Astrocyte of the spinal cord (primary cell): ENCODE results near the gene CREBBP.

Experiments
- DNase-seq: peaks from one replicate; pipeline ENCODE4 v3.0.0; 2011; ENCODE audit warnings: low read depth, low spot score
- H3K4me3 ChIP-seq: 2 replicates; pipeline ENCODE4 v1.5.1; 2011; ENCODE audit warnings: low read depth, mild to moderate bottlenecking, low read length, moderate library complexity
- CTCF ChIP-seq: IDR thresholded peaks from 2 replicates; pipeline ENCODE4 v1.5.1; 2012; ENCODE audit warnings: low read depth, mild to moderate bottlenecking, low read length, inconsistent platforms
- in situ Hi-C: cut with HindIII; loops from 2 replicates; pipeline ENCODE4 v1.10.0; 2017; ENCODE audit warnings: low sequenced_read_pairs

The CREBBP gene

DNA sequence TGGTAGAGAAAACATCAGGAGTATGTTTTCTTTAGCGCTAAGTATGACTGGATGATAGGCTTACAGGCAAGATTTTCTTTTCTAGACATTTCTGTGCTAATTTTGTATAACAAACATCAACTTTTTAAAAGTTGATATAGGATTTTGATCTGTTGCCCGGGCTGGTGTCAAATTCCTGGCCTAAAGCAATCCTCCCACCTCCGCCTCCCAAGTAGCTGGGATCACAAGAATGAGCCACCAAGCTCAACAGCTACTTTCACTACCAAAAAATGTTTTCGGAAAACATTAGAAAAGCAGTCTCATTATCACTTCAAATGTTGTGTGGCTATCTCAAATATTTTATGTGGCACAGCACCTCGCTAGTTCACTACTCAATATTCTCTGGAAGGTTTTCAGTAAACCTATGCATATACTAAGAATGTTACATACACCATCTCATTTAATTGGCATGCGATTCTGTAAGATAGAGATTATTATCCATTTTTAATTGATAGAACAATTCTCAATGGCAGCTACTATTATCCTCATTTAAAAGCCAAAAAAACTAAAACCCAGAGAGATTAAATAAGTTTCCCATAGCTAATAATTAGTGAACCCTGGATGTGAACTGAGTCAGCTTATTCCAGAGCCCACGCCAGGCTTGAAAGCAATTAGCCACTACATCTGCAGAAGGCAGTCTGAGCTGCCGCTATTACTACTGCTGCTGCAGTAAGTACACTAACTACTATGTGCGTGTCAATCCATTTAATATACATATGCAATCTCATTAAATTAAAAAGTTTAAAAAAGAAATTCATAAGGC lies 41.7 kb downstream of the CREBBP start:
- no peak for DNase-seq
- TF ChIP-seq CTCF: no peak
- in situ Hi-C loops: no loop called here
- no peak overlapping the region for H3K4me3 ChIP-seq

DNA sequence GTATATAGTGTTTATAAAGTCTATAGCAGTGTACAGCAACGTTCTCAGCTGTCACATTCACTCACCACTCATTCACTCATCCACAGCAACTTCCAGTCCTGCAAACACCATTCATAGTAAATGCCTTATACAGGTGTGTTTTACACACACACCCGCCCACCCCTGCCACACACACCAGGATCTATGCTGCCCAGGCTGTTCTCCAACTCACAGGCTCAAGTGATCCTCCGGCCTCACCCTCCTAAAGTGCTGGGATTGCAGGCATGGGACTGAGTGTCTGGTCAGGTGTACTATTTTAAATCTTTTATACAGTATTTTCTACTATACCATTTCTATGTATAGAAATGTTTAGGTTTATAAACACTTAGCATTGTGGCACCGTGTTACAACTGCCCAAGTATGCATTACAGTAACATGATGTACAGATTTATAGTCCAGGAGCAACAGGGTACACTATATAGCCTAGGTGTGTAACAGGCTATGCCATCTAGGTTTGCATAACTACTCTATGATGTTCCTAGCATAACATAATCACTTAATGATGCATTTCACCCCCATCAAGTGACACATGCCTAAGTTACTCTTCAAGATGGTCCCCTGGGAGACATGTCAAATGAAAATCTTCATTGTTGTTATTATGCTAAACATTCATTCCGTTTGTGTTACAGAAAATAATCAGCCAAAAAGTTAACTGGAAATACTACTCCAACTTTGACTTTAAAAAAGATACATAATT lies 42.5 kb downstream of the CREBBP start:
- in situ Hi-C loops: no loop called here
- no peak for DNase-seq
- no peak for TF ChIP-seq CTCF
- no peak overlapping the region for H3K4me3 ChIP-seq

GRCh38 chr16:3836641-3837040 lies 43.9 kb downstream of the CREBBP start:
- no peak overlapping the region for H3K4me3 ChIP-seq
- in situ Hi-C loops: no loop called here
- no peak for DNase-seq
- no peak for TF ChIP-seq CTCF

DNA sequence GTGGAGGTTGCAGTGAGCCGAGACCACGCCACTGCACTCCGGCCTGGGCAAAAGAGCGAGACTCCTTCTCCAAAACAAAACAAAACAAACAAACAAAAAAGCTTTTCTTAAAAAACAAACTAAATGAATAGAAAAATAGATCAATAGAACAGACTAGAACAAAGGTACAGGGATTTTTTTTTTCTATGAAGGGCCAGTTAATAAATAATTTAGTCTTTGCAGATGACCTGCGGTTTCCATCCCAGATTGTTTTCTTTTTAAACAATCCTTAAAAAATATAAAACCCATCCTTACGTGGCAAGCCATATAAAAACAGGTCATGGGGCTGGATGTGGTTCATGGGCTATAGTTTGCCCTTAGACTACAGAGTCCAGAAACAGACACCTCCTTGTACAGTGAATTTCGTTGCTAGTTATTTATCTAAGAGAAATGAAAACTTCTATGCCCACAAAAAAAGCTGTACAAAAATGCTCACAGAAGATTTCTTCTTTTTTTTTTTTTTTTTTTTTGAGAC lies 45.4 kb downstream of the CREBBP start:
- no peak overlapping the region for H3K4me3 ChIP-seq
- no peak for DNase-seq
- in situ Hi-C loops: no loop called here
- TF ChIP-seq CTCF: no peak

DNA sequence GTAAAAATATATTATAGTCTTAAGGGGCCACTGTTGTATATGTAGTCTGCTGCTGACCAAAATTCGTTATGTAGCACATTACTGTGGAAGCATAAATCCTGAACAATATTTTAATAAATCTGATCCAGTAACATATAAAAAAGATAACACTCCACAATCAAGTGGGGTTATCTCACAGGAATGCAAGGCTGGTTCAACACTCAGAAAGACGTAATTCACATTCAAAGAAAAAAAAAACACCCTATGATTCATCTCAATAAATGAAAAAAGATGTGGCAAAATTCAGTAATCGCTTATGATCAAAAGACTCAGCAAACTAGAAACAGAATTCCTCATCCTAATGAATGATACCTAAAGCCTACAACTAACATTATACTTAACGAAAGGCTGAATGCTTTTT lies 47.8 kb downstream of the CREBBP start:
- no peak for TF ChIP-seq CTCF
- in situ Hi-C loops: no loop called here
- no peak for DNase-seq
- no peak overlapping the region for H3K4me3 ChIP-seq

GRCh38 chr16:3830625-3831254 lies 49.8 kb downstream of the CREBBP start:
- H3K4me3 ChIP-seq: no peak overlapping the region
- no peak for TF ChIP-seq CTCF
- in situ Hi-C loops: no loop called here
- no peak for DNase-seq
